Epidermal melanocyte (primary cell): ENCODE data around the gene PCGF5.
A peak's percentile ranks its signal among the peaks of the same experiment; 100 is the strongest.
"Not testable (repeated sequence)": the region's sequence is repeated elsewhere in the genome, so short reads cannot be mapped to it uniquely, and the experiment has no call there.

Source experiments
- DNase-seq: peaks from one replicate; pipeline ENCODE4 v3.0.0; 2011; ENCODE audit warnings: low spot score; ENCODE audit not compliant: insufficient read length

Gene PCGF5

GRCh38 chr10:91220194-91220953, at the start of gene PCGF5:
TSS of gene PCGF5 (plus strand) at chr10:91220663. CDS start at chr10:91222872, 2,209 bp downstream.
- DNase-seq, result peak; percentile 78

DNA sequence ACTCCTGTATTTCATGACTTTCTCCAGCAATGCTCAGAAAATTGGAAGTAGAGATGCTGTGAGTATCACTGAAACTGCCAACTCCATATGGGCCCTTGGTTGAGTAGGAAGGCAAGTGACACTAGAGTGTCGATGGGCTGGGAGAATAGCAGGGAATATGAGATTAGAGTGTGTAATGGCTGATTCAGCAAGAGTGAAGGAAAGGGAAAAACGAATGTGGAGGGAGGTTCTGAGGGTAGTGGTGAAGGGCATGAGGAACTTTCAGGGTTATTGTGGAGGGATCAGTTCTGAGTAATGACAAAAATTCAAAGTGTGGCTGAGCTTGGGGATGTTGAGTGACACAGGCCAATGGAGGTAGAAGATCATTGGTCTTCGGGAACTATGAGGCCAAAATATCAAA, 49.0 kb upstream of the PCGF5 start:
- no peak for DNase-seq

DNA sequence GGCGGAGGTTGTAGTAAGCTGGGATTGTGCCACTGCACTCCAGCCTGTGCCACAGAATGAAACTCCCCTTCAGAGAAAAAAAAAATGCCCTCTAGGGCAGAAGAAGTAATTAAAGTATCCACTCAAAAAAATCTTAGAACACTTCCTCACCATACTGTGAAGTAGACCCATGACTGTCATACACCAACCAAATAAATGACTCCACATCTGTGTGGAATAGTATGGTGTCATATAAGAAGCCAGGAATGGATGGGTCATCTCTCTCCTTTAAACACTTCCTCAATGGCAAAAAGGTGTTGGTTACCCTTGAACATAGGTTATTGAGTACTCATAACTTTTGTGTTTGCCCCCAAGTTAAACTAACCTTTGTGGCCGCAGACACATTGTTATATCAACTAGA, 48.1 kb upstream of the PCGF5 start:
- no peak for DNase-seq

GRCh38 chr10:91185239-91185875, 35.1 kb upstream of the PCGF5 start:
- DNase-seq, result no peak

DNA sequence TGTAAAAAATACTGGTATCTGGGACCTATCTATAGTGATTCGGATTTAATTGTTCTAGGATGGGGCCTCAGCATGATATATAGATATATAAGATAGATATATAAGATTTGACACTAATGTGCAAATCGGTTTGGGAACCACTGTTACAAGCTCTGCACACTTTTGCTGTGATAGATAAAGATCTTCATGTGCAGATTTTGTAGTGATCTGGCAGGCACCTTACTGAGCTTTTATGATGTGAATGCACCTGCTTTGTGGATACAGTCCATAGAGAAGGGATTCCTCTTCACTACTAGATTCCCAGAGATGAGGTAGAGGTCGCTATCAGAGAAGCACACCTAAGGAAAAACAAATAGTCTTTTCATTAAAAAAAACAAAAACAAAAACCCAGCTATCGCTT, 33.3 kb upstream of the PCGF5 start:
- no peak for DNase-seq

DNA sequence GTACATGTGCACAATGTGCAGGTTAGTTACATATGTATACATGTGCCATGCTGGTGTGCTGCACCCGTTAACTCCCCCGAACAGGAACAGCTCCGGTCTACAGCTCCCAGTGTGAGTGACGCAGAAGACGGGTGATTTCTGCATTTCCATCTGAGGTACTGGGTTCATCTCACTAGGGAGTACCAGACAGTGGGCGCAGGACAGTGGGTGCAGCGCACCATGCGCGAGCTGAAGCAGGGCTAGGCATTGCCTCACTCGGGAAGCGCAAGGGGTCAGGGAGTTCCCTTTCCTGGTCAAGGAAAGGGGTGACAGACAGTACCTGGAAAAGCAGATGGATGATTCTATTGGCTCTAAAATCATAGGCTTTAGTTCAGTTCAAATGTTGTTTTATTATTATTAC, 32.5 kb upstream of the PCGF5 start:
- not testable (repeated sequence) for DNase-seq

GRCh38 chr10:91188889-91189288, 31.6 kb upstream of the PCGF5 start:
- no peak for DNase-seq

DNA sequence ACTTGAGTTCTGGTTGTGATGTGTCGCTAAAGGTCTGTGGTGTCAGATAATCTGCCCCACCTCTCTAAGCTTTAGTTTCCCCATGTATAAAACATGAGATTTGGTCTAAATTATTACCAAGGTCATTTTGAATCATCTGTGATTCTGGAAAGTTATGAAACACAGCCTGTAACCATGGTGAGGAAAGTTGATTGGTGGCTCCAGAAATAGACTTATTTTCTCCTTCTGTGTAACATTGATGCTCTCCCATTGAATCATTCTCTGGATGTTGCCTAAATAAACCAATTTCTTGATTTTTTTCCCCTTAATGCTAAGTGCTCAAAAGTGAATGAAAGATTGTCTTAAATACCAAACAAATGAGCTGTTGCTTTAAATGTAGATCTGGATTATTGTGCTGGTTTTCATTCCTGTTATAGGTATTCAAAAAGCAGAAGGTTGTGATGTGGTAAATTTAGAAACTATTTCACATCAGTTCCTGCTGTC, 30.0 kb upstream of the PCGF5 start:
- no peak for DNase-seq

- no peak for DNase-seq
These were observed 29.4 kb upstream of the PCGF5 start for GRCh38 chr10:91190876-91191583.

GRCh38 chr10:91191584-91191919, 28.9 kb upstream of the PCGF5 start:
- no peak for DNase-seq

DNA sequence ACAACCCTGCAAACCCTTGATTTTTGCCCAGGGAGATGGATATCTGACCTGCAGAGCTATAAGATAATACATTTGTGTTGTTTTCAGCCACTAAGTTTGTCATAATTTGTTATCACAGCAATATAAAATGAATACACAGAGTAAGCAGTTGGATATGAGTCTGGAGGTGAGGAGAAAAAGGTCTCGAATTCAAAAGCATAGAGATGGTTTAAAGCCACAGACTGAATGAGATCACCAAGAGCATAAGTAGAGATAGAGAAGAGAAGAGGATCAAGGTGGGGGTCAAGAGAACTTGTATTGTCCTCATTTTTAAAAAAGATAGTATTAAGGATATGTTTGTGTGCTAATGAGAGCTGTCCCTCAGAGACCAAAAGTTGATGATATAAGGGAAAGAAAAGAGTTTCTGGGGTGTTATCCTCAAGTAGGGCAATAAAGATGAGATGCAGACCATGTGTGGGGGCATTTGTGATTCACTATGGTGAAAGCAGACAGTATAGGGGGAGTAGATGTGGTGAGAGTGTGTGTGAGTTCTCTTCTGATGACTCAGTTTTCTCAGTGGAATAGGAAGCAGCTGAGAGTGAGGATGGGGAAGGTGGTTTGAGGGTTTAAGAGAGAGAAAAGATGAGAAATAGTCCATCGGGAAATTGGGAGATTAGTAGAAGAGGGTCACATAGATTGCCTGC, 25.8 kb upstream of the PCGF5 start:
- no peak for DNase-seq

DNA sequence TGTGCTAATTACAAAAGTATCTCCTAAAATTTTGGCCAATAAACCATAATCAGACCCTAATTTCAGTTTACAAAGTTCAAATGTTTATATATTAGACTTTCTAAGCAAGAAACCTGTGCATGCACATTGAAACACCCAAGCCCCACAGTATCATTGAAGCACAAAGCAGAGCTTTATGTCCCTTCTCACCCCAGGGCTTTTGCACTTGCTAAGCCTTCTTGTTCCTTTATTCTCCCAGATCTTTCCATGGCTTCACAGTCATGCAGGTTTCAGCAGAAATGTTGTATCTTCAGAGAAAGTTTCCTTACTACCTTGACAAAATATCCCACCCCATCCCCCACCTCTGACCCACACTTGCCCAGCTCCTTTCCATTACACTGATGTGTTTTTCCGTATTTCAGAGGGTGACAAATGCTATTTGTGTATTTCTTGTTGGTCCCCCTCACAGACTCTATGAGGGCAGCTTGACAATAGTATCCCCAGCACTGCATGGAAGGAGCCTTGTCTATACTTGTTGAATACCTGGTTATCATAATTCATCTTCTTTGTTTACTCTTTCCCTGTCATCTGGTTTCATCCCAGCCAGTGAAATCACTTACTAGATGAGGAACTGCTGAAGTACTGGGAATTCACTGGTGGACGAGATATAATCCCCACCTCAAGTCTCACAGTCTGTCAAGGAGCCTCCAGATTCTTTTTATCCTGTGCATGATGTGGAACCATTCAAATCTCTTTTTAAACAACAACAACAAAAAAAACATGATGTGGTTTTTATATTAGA, 24.0 kb upstream of the PCGF5 start:
- no peak for DNase-seq

GRCh38 chr10:91197127-91197526, 23.3 kb upstream of the PCGF5 start:
- DNase-seq, result no peak

GRCh38 chr10:91198781-91199180, 21.7 kb upstream of the PCGF5 start:
- peak; percentile 21 for DNase-seq

GRCh38 chr10:91200314-91201212, 19.9 kb upstream of the PCGF5 start:
- no peak for DNase-seq

DNA sequence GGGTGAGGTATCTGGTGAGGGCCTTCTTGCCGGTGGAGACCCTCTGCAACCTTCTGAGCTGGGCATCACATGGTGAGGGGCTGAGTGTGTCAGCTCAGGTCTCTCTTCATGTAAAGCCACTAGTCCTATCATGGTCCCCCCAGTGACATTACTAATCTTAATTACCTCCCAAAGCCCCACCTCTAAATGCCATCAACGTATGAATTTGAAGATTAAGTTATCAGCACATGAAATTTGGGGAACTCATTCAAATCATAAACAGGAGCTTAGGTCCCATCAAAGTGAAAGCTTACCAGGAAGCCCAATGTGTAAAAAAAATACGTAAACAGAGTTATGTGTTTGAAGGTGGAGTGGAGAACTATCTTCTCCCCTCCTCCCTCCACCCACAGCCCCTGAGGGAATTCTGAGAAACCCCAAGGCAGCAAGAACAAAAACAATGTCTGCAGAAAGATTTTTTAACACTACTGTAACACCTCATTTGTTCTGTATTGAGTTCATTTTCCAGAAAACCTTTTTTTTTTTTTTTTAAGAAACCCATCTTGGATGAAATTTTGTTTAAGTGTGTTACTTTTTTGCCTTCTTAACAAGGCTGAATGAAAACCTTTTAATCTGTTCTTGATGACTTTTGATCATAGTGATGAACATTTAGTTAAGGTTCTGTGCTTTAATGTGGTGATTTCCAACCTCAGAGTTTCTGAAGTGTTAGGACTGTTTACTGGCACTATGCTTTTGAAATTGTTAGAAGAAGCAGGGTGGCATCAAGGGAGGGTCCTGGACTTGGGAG, 19.1 kb upstream of the PCGF5 start:
- DNase-seq, result no peak

- DNase-seq, result no peak
These were observed 14.0 kb upstream of the PCGF5 start for GRCh38 chr10:91206427-91206826.

DNA sequence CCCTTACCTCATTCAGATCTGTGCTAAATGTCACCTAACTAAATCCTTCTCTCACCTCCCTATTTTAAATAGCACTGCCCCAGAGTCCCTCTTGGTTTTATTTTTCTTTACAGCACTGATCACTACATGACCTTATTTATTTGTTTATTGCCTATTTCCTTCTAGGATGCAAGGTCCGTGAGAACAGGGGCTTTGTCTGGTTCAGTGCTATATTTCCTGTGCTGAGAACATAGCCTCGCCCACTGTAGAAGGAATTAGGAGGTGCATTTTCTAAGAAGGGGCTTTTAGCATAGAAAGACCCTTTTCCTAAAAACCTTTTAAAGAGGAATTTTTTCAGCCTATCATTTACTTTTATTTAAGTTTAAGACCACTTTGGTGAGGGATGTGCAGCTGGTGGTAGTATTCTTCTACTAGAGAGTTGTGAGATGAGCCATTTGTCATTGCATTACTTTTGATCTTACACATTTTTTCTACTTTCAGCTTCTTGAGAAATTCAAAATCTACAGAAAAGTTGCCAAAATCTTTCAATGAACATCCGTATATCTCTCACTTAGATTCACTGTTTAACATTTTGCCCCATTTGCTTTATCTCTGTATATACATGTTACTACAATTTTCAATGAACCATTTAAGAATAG, 13.5 kb upstream of the PCGF5 start:
- DNase-seq, result no peak

GRCh38 chr10:91208642-91209041, 11.8 kb upstream of the PCGF5 start:
- DNase-seq, result no peak
